ENCODE measurements around the gene WDR55.

The WDR55 gene

DNA sequence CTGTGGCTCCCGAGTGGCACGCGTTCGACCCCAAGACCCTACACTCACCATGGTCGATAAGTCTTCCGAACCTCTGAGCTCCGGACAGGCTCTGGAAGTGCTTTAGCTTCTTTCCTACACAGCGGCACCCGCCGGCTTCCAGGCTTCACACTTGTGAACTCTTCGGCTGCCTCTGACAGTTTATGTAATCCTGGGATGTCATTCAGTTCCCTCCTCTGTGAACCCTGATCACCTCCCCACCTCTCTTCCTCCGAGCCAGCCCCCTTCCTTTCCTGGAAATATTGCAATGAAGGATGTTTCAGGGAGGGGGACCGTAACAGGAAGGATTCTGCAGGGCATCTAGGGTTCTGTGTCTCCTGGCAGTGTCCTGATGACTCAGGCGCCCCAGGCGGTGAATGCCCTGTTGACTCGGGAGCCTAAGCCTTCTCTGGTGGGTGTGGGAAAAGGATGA lies 31.7 kb upstream of the WDR55 start, which contains the start of gene CD14:
Gene CD14, minus strand, starts transcription at position 155 of the 451 bp plus-strand sequence. Its CDS starts 104 bp downstream, at position 51.
- TF ChIP-seq POLR2AphosphoS5 (IDR thresholded peaks at IDR 0.05; ENCODE audit: low read depth, low read length) (no peak), SIN3A (IDR thresholded peaks at IDR 0.05; ENCODE audit: borderline replicate concordance, insufficient read depth, low read length) (no peak), TAF1 (IDR thresholded peaks at IDR 0.05; ENCODE audit: borderline replicate concordance, insufficient read depth, low read length) (no peak), REST (IDR thresholded peaks at IDR 0.05; ENCODE audit: insufficient read depth in 1 of 2, low read depth in 2 of 2, low read length in 2 of 2) (no peak), FOXP2 (optimal IDR thresholded peaks at IDR 0.05; ENCODE audit: borderline replicate concordance, extremely low read depth, extremely low read length, insufficient read depth) (no peak)

- TF ChIP-seq TAF1 (IDR thresholded peaks at IDR 0.05; ENCODE audit: borderline replicate concordance, insufficient read depth, low read length) (no peak), REST (IDR thresholded peaks at IDR 0.05; ENCODE audit: insufficient read depth in 1 of 2, low read depth in 2 of 2, low read length in 2 of 2) (no peak), POLR2AphosphoS5 (IDR thresholded peaks at IDR 0.05; ENCODE audit: low read depth, low read length) (no peak), FOXP2 (optimal IDR thresholded peaks at IDR 0.05; ENCODE audit: borderline replicate concordance, extremely low read depth, extremely low read length, insufficient read depth) (no peak)
Measured at GRCh38 chr5:140633501-140633900, 31.2 kb upstream of the WDR55 start.

GRCh38 chr5:140634103-140634502 lies 30.6 kb upstream of the WDR55 start:
- TF ChIP-seq FOXP2 (optimal IDR thresholded peaks at IDR 0.05; ENCODE audit: borderline replicate concordance, extremely low read depth, extremely low read length, insufficient read depth) (no peak), REST (IDR thresholded peaks at IDR 0.05; ENCODE audit: insufficient read depth in 1 of 2, low read depth in 2 of 2, low read length in 2 of 2) (no peak), TAF1 (IDR thresholded peaks at IDR 0.05; ENCODE audit: borderline replicate concordance, insufficient read depth, low read length) (no peak), POLR2AphosphoS5 (IDR thresholded peaks at IDR 0.05; ENCODE audit: low read depth, low read length) (no peak), SIN3A (IDR thresholded peaks at IDR 0.05; ENCODE audit: borderline replicate concordance, insufficient read depth, low read length) (no peak)

DNA sequence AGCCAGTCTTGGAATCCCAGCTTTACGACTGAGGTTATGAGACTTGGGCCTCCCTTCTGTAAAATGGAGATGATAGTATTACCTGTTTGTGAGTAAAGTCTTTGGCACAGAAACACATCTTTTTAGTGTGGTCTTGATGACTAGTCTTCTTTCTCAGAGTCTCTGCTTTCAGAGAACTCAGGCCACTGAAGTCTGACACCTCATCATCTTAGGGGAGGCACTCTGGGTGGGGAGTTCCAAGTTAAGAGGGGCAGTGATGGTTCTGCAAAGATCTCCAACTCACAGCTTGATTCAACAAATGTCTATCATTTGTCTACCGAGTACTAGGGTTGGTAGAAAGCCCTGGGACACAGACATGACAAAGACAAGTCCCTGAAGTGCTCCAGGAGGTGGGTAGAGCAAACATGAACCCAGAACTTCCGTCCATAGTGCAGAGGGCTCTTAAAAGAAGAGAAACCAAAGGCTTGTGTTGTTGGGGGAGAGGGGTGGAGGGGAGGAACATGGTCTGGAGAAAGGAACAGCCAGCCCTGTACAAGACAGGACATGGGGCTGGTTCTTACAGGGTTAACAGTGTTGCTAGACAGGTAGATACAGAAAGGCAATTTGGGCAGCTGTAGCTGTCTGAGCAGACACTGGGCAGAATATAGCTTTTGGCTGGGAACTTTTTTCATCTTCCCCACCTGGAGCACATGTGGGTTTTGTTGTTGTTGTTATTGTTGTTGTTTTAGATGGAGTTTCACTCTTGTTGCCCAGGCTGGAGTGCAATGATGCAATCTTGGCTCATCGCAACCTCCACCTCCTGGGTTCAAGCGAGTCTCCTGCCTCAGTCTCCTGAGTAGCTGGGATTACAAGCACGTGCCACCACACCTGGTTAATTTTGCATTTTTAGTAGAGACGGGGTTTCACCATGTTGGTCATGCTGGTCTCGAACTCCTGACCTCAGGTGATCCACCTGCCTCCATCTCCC lies 29.1 kb upstream of the WDR55 start:
- TF ChIP-seq SIN3A (IDR thresholded peaks at IDR 0.05; ENCODE audit: borderline replicate concordance, insufficient read depth, low read length) (no peak), FOXP2 (optimal IDR thresholded peaks at IDR 0.05; ENCODE audit: borderline replicate concordance, extremely low read depth, extremely low read length, insufficient read depth) (no peak), TAF1 (IDR thresholded peaks at IDR 0.05; ENCODE audit: borderline replicate concordance, insufficient read depth, low read length) (no peak), POLR2AphosphoS5 (IDR thresholded peaks at IDR 0.05; ENCODE audit: low read depth, low read length) (no peak), REST (IDR thresholded peaks at IDR 0.05; ENCODE audit: insufficient read depth in 1 of 2, low read depth in 2 of 2, low read length in 2 of 2) (no peak)
